HG03025 (cell line): ENCODE measurements around the gene CXorf49.
"Not testable (repeated sequence)": the region's sequence is repeated elsewhere in the genome, so short reads cannot be mapped to it uniquely, and the experiment has no call there.

ENCODE experiments used
- ATAC-seq: cut with Tn5 transposase; IDR thresholded peaks from one replicate; pipeline ENCODE4 v1.9.1; 2021; ENCODE audit warnings: mild to moderate bottlenecking, moderate library complexity; ENCODE audit not compliant: unreplicated experiment, low FRiP score

Gene CXorf49

GRCh38 chrX:71675636-71676035 is 42.4 kb downstream of the CXorf49 start:
- not testable (repeated sequence) for ATAC-seq

GRCh38 chrX:71671938-71672337 is 46.1 kb downstream of the CXorf49 start:
- ATAC-seq, result no peak

- ATAC-seq, result no peak
Measured at GRCh38 chrX:71671043-71671780, 46.9 kb downstream of the CXorf49 start.

- ATAC-seq, result not testable (repeated sequence)
Measured at GRCh38 chrX:71669947-71670346, 48.1 kb downstream of the CXorf49 start.

- ATAC-seq, result no peak
Measured at GRCh38 chrX:71669492-71669891, 48.6 kb downstream of the CXorf49 start.

GRCh38 chrX:71668248-71668595 is 49.9 kb downstream of the CXorf49 start:
- no peak for ATAC-seq

- ATAC-seq, result no peak
Measured at GRCh38 chrX:71667328-71668247, 50.5 kb downstream of the CXorf49 start, which contains the start of gene LOC101059915. Gene LOC101059915 (plus strand): TSS chrX:71667546.

- ATAC-seq, result no peak
Measured at GRCh38 chrX:71666240-71667223, 51.6 kb downstream of the CXorf49 start.

- ATAC-seq, result no peak
Measured at GRCh38 chrX:71665747-71666146, 52.3 kb downstream of the CXorf49 start.

- no peak for ATAC-seq
Measured at GRCh38 chrX:71664889-71665491, 53.1 kb downstream of the CXorf49 start.
